IMR-90 (cell line): ENCODE data around the gene PRKCH. TPM values are rescaled to one million over a fixed set of nuclear protein-coding genes. Genes with fewer than 3 reads are reported as not detected.
A peak's percentile ranks its signal among the peaks of the same experiment; 100 is the strongest.

Source experiments
- ATAC-seq: fragments of 200-7000 bp; cut with Tn5 transposase; 2 replicates; pipeline ENCODE4 v1.9.1; 2020; ENCODE audit warnings: low read depth, mild to moderate bottlenecking, moderate library complexity
- BruUV-seq: library from RNA; stranded (reverse); fragments of 400-500 nt; replicated peaks from 2 replicates; lab custom pipeline; 2021; lab: Mats Ljungman, UMichigan
- CTCF ChIA-PET: fragments of 300-600 bp; formaldehyde crosslinking; extraction: SDS; loops from one replicate; lab custom pipeline; 2021; ENCODE audit warnings: antibody characterized with exemption; lab: Yijun Ruan, JAX
- POLR2A ChIA-PET: fragments of 300-600 bp; sonication (Branson Sonifier 250); formaldehyde crosslinking; loops from one replicate; lab custom pipeline; 2022; ENCODE audit warnings: antibody characterized with exemption; ENCODE audit not compliant: unreplicated experiment; lab: Charles Lee
- DNase-seq: peaks from one replicate; pipeline ENCODE4 v3.0.0; 2013
- H2AFZ ChIP-seq: replicated peaks from 2 replicates; pipeline ENCODE3; 2013; ENCODE audit warnings: low read length, mild to moderate bottlenecking; ENCODE audit not compliant: poor library complexity
- H2AK5ac ChIP-seq: 2 replicates; pipeline ENCODE4 v1.6.1; 2013; ENCODE audit warnings: low read depth, low read length, inconsistent platforms
- H2AK9ac ChIP-seq: replicated peaks from 2 replicates; pipeline ENCODE3; 2013; ENCODE audit warnings: mild to moderate bottlenecking, low read depth, low read length, moderate library complexity; ENCODE audit not compliant: poor library complexity
- H2BK120ac ChIP-seq: 2 replicates; pipeline ENCODE4 v1.6.1; 2013; ENCODE audit warnings: low read depth, low read length, inconsistent platforms
- H2BK15ac ChIP-seq: 3 replicates; pipeline ENCODE4 v1.6.1; 2013; ENCODE audit warnings: low read depth, low read length, inconsistent platforms
- H2BK20ac ChIP-seq: 2 replicates; pipeline ENCODE4 v1.6.1; 2013; ENCODE audit warnings: low read depth, mild to moderate bottlenecking, inconsistent platforms, low read length, moderate library complexity
- H2BK5ac ChIP-seq: 2 replicates; pipeline ENCODE4 v1.6.1; 2013; ENCODE audit warnings: mild to moderate bottlenecking, low read depth, low read length, inconsistent platforms; ENCODE audit not compliant: poor library complexity, severe bottlenecking
- H3K14ac ChIP-seq: replicated peaks from 2 replicates; pipeline ENCODE4 v1.6.1; 2013; ENCODE audit warnings: low read depth, low read length, inconsistent platforms
- H3K18ac ChIP-seq: 2 replicates; pipeline ENCODE4 v1.6.1; 2013; ENCODE audit warnings: low read depth, low read length, control low read depth
- H3K23ac ChIP-seq: 2 replicates; pipeline ENCODE4 v1.6.1; 2013; ENCODE audit warnings: low read depth, low read length, inconsistent platforms
- H3K27ac ChIP-seq: 2 replicates; pipeline ENCODE4 v1.5.1; 2013; ENCODE audit warnings: mild to moderate bottlenecking, control low read depth, low read length; ENCODE audit not compliant: insufficient read depth
- H3K27me3 ChIP-seq: 2 replicates; pipeline ENCODE4 v1.6.1; 2013; ENCODE audit warnings: low read length; ENCODE audit not compliant: control insufficient read depth, insufficient read depth
- H3K36me3 ChIP-seq: 2 replicates; pipeline ENCODE4 v1.6.1; 2013; ENCODE audit warnings: low read length, mixed read lengths; ENCODE audit not compliant: control insufficient read depth, insufficient read depth
- H3K4ac ChIP-seq: 2 replicates; pipeline ENCODE4 v1.6.1; 2013; ENCODE audit warnings: low read depth, low read length, inconsistent platforms
- H3K4me1 ChIP-seq: 2 replicates; pipeline ENCODE4 v1.6.1; 2013; ENCODE audit warnings: low read length, mixed read lengths; ENCODE audit not compliant: control insufficient read depth, insufficient read depth
- H3K4me2 ChIP-seq: 2 replicates; pipeline ENCODE4 v1.6.1; 2013; ENCODE audit warnings: low read depth, mild to moderate bottlenecking, control low read depth, low read length, moderate library complexity
- H3K4me3 ChIP-seq: 2 replicates; pipeline ENCODE4 v1.5.1; 2013; ENCODE audit warnings: low read depth, mild to moderate bottlenecking, control low read depth, low read length, moderate library complexity; ENCODE audit not compliant: insufficient read depth
- H3K56ac ChIP-seq: 2 replicates; pipeline ENCODE4 v1.6.1; 2013; ENCODE audit warnings: low read length, inconsistent platforms; ENCODE audit not compliant: insufficient read depth; ENCODE audit errors: extremely low read depth
- H3K79me1 ChIP-seq, 2 experiments: 2 replicates each; pipeline ENCODE4 v1.6.1; 2013; ENCODE audit warnings: low read length in 2 of 2, inconsistent platforms in 1 of 2, low read depth in 1 of 2
- H3K9ac ChIP-seq: 2 replicates; pipeline ENCODE4 v1.6.1; 2013; ENCODE audit warnings: low read depth, low read length, control low read depth
- H3K9me1 ChIP-seq: 2 replicates; pipeline ENCODE4 v1.6.1; 2013; ENCODE audit warnings: low read length, inconsistent platforms; ENCODE audit not compliant: insufficient read depth
- H3K9me3 ChIP-seq: 2 replicates; pipeline ENCODE4 v1.6.1; 2013; ENCODE audit warnings: low read length; ENCODE audit not compliant: control insufficient read depth, insufficient read depth
- H4K20me1 ChIP-seq: 2 replicates; pipeline ENCODE4 v1.6.1; 2013; ENCODE audit warnings: low read length, inconsistent platforms; ENCODE audit not compliant: insufficient read depth
- H4K5ac ChIP-seq: 2 replicates; pipeline ENCODE4 v1.6.1; 2013; ENCODE audit warnings: mild to moderate bottlenecking, low read depth, low read length, control low read depth
- H4K8ac ChIP-seq, 2 experiments: 2 replicates each; pipeline ENCODE4 v1.6.1; 2013; ENCODE audit warnings: low read depth in 2 of 2, low read length in 2 of 2, control low read depth in 1 of 2, inconsistent platforms in 1 of 2
- H4K91ac ChIP-seq: 2 replicates; pipeline ENCODE4 v1.6.1; 2013; ENCODE audit warnings: low read depth, low read length, inconsistent platforms; ENCODE audit not compliant: insufficient read depth
- BHLHE40 ChIP-seq: fragments of 150-350 bp; IDR thresholded peaks from 2 replicates; pipeline ENCODE4 v1.6.1; 2016; ENCODE audit warnings: mild to moderate bottlenecking, low read depth, low read length
- MAZ ChIP-seq: IDR thresholded peaks from 2 replicates; pipeline ENCODE4 v1.6.1; 2012; ENCODE audit warnings: low read depth, mild to moderate bottlenecking, low read length, improper control_type of control experiment, moderate library complexity, borderline replicate concordance
- NFE2L2 ChIP-seq: fragments of 150-350 bp; IDR thresholded peaks from 2 replicates; pipeline ENCODE4 v1.6.1; 2016; ENCODE audit warnings: low read depth, mild to moderate bottlenecking, low read length
- POLR2A ChIP-seq: IDR thresholded peaks from 2 replicates; pipeline ENCODE4 v1.6.1; 2012; ENCODE audit warnings: mild to moderate bottlenecking, low read depth, low read length
- RAD21 ChIP-seq: IDR thresholded peaks from 2 replicates; pipeline ENCODE4 v1.6.1; 2012; ENCODE audit warnings: low read length, improper control_type of control experiment
- RCOR1 ChIP-seq: IDR thresholded peaks from 2 replicates; pipeline ENCODE4 v1.6.1; 2012; ENCODE audit warnings: mild to moderate bottlenecking, low read length, improper control_type of control experiment; ENCODE audit not compliant: insufficient replicate concordance
- SMC3 ChIP-seq: fragments of 150-350 bp; IDR thresholded peaks from 2 replicates; pipeline ENCODE4 v1.6.1; 2016; ENCODE audit warnings: low read depth, mild to moderate bottlenecking, antibody characterized with exemption, low read length, moderate library complexity
- WGBS, 2 experiments: methylation state at CpG; one replicate each; pipeline versions ENCODE4 v1.1.5 to v1.1.7; 2013; ENCODE audit warnings: missing lambda C conversion rate in 2 of 2; ENCODE audit not compliant: insufficient read length in 1 of 2; ENCODE audit errors: extremely low coverage in 2 of 2; 5-methylcytosine and 5-hydroxymethylcytosine counted together
- dilution Hi-C: fragments of 300-500 bp; cut with HindIII; formaldehyde crosslinking; loops from one replicate; pipeline ENCODE4 v1.14.3; 2018; ENCODE audit warnings: low sequenced_read_pairs; ENCODE audit not compliant: unreplicated experiment
- in situ Hi-C: fragments of 300-500 bp; cut with MboI; formaldehyde crosslinking; loops from 3 replicates; pipeline ENCODE4 v1.14.3; 2019; ENCODE audit warnings: low sequenced_read_pairs, inconsistent platforms, mixed read lengths
- intact Hi-C: fragments of 100-400 bp; cut with micrococcal nuclease; formaldehyde crosslinking; loops from 2 replicates; pipeline ENCODE4 v1.10.0; 2022
- polyA plus RNA-seq, 3 experiments: library from polyadenylated mRNA; depleted of rRNA; stranded (reverse); fragments of >200 nt; gene quantifications; 2 replicates each; pipeline ENCODE4 v1.2.3, GENCODE V29; 2012; ENCODE audit warnings: low replicate concordance in 1 of 3
- total RNA-seq: library from RNA; depleted of rRNA; stranded (reverse); fragments of >200 nt; gene quantifications from 2 replicates; pipeline ENCODE4 v1.2.3, GENCODE V29; 2012

PRKCH gene
- total and polyA plus RNA-seq, 2 of the 4 experiments (the other 2 are of a cell fraction): 1.6 to 2.3 TPM

DNA sequence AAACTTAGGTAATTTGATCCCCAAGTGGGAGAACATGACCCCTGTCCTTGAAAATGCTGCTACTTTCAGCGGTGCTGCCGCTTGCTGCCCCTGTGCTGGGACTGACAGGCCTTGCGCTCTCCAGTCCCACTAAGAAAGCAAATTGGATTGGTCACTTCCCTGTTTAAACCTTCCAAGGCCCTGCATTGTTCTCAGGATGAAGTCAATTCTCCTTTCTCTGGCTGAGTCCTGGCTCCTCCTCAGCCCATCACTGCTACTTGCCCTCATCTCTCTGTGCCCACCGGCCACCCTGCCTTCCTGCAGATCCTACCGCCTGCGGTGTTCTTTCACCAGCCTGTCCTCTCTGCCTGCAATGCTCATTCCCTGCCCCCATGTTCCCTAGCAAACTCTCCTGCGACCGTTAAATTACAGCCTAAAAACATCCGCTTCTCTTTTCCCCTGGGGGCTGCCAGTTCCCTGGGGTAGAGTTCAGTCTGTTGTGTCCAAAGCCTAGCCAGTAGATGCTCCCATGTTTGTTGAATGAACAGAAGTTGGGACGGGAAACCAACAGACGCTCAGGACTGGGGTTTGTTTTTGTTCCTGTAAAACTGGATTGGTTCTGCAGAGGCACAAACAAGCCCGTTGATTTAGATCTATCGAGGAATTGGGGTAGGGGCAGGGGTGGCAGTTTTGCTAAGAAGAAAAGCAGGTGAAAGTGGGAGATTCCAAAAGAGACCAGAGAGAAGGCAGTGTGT lies 246.6 kb downstream of the PRKCH start:
- ChIA-PET CTCF (interaction anchor here (0.6 kb wide), 1 partner anchor 74 kb away, joined by 3 read pairs; no protein-coding TSS in a partner anchor), POLR2A (no interaction called here)
- 69% methylated on average over 7 of the region's 13 CpGs; no CpG with 5 or more reads in 1 of the 2 experiments for whole genome bisulfite sequencing, 2 experiments
- H3K4me2 ChIP-seq: no peak overlapping the region
- ATAC-seq (no peak), DNase-seq (no peak)
- H4K8ac ChIP-seq: peak overlapping the region; percentile 67 to 69
- dilution Hi-C loops (no loop called here), intact Hi-C loops (no loop called here), in situ Hi-C loops (loop anchor here (25.0 kb wide), 1 partner anchor 931 kb away; the partner anchor contains the start of gene SIX1)
- H3K4me3 ChIP-seq: no peak overlapping the region
- H3K18ac ChIP-seq: peak overlapping the region; percentile 94
- no peaks in the 10 kb centered on the region for H3K27me3 ChIP-seq
- peak overlapping the region; percentile 77 for H3K14ac ChIP-seq
- H3K9me3 ChIP-seq: no peaks in the 10 kb centered on the region
- H3K23ac ChIP-seq: peak overlapping the region; percentile 35
- H3K56ac ChIP-seq: 0 out of 2 replicates have a peak overlapping the region, but pooled peaks have one; percentile 16
- no peaks in the 10 kb centered on the region for H3K36me3 ChIP-seq
- peak overlapping the region; percentile 80 for H2AFZ ChIP-seq
- H2BK5ac ChIP-seq: peak overlapping the region; percentile 68
- peak overlapping the region; percentile 78 for H3K27ac ChIP-seq
- H2BK20ac ChIP-seq: peak overlapping the region; percentile 90
- no peak for TF ChIP-seq POLR2A
- no peak for TF ChIP-seq NFE2L2
- no peak for TF ChIP-seq SMC3
- TF ChIP-seq RCOR1: no peak
- TF ChIP-seq RAD21: no peak
- TF ChIP-seq BHLHE40: no peak
- TF ChIP-seq MAZ: no peak
- peak overlapping the region; percentile 75 for H2BK15ac ChIP-seq
- peak overlapping the region; percentile 12 for H2AK9ac ChIP-seq
- H4K20me1 ChIP-seq: no peaks in the 10 kb centered on the region
- H3K4me1 ChIP-seq: peaks cover 55% of the 10 kb centered on the region
- peak overlapping the region; percentile 88 for H2BK120ac ChIP-seq
- H3K9ac ChIP-seq: peak overlapping the region; percentile 33
- no TSS peak for BruUV-seq
- H3K79me1 ChIP-seq: peaks cover 16 to 40% of the 10 kb centered on the region in 2 experiments; a peak in 3 of 4 replicates
- peak overlapping the region; percentile 94 for H4K91ac ChIP-seq
- peak overlapping the region; percentile 97 for H2AK5ac ChIP-seq
- peak overlapping the region; percentile 94 for H4K5ac ChIP-seq
- peak overlapping the region; percentile 91 for H3K4ac ChIP-seq
- peaks cover 35% of the 10 kb centered on the region for H3K9me1 ChIP-seq
